Stimulated activated CD4-positive, alpha-beta T cell treated with anti-CD3 and anti-CD28 coated beads, Interleukin-2, amount 100 ng/mL, for 48 hours (primary cell): ENCODE data around the gene AEBP2.
"Not testable (repeated sequence)": the region's sequence is repeated elsewhere in the genome, so short reads cannot be mapped to it uniquely, and the experiment has no call there.

Experiments
- DNase-seq, 2 donors: peaks; one replicate each; pipeline ENCODE4 v3.0.0-alpha.2; 2020

Gene AEBP2

DNA sequence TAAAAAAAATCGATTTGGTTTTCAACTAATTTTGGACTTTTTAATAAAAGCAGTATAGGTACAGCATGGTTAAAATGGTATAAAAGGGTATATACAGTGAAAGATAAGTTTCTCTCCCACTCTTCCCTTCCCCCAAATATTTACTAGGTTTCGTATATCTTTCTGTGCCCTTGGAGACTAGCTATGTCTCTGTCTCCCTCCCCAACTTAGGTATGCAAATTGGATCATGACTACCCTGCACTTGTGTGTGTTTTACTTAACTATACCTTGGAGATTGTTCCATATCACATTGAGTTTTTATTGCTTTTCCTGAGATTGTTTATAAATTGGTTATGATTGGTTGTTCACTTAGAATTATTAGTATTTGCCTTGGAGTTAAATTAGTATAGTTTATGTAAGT is 19.4 kb downstream of the AEBP2 start:
- DNase-seq: no peak

DNA sequence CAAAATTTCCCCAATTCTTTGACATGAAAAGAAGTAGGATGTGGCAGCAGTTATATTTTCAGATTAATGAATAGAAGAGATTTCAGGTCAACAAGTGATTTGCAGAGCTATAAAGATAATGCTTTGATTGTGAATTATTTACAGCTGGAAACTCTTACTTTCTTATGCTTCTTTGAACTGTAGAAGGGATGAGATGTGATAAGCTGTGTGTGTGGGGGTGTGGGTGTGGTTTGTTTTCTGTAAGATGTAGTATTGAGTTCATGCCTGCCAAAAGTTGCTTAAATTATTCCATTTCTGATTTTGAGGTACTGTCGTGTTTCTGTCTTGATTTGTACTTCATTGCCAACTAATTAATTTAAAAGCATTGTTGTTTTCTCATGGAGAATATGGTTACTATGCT is 22.7 kb downstream of the AEBP2 start:
- no peak for DNase-seq

DNA sequence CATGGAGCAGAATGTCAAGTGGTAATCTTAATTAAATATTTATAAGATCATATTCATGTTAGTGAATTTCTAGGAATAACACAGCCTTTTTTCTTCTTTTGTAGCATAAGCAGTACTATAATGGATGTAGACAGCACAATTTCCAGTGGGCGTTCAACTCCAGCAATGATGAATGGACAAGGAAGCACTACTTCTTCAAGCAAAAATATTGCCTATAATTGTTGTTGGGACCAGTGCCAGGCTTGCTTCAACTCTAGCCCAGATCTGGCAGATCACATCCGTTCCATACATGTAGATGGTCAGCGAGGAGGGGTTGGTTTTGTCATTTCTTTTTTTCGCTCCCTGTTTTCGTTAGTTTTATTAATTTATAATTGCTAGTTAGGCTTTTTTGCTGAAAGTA is 23.1 kb downstream of the AEBP2 start:
- DNase-seq: no peak

GRCh38 chr12:19464192-19464580 is 24.9 kb downstream of the AEBP2 start:
- no peak for DNase-seq

DNA sequence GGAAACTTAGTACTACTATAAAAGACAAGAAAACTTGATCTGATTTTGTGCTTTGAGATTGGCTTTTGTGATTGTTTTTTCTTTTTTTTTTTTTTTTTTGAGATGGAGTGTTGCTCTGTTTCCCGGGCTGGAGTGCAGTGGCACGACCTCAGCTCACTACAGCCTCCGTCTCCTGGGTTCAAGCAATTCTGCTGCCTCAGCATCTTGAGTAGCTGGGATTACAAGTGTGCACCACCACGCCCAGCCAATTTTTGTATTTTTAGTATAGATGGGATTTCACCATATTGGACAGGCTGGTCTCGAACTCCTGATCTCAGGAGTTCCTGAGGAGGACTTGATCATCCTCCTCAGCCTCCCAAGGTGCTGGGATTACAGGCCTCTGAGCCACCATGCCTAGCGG is 26.4 kb downstream of the AEBP2 start:
- DNase-seq: no peak

- DNase-seq: no peak
Measured at GRCh38 chr12:19474147-19474546, 34.9 kb downstream of the AEBP2 start.

- not testable (repeated sequence) for DNase-seq
Measured at GRCh38 chr12:19475884-19476505, 36.7 kb downstream of the AEBP2 start.

- no peak for DNase-seq
Measured at GRCh38 chr12:19477071-19477470, 37.8 kb downstream of the AEBP2 start.

DNA sequence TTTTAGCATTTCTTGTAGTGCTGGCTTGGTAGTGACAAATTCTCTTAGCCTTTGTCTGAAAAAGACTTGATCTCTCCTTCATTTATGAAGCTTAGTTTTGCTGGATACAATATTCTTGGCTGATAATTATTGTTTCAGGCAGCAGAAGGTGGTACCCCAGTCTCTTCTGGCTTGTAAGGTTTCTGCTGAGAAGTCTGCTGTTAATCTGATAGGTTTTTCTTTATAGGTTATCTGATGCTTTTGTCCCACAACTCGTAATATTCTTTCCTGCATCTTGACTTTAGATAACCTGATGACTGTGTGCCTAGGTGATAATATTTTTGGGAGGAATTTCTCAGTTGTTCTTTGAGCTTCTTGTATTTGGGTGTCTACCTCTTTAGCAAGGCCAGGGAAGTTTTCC is 41.2 kb downstream of the AEBP2 start:
- no peak for DNase-seq

- DNase-seq: no peak
Measured at GRCh38 chr12:19482036-19482435, 42.7 kb downstream of the AEBP2 start.

DNA sequence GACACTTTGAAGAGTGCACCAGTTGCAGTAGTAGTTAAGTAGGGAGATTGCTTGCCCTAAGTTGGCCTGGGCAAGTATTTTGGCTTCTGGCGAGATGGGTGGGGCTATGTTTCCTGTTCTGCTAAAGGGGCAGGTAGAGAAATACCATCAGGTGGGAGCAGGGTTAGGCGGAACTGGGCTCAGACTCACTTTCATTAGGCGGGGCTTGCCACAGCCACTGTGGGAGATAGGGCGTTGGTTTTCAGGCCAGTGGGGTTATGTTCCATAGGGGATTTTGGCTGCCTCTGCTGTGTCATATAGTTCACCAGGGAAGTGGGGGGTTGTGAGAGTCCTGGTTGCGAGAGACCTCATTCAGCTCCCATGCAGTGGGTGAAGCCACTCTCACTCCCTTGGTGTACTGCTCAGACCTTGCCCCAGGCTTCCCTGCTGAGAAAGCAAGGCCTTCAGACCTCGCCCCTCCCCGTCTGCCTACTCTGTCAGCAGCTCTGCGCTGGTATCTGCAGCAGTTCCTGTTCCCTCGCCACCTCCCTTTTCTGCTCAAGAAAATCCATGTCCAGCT is 43.3 kb downstream of the AEBP2 start:
- peak; percentile 37 to 55 for DNase-seq

DNA sequence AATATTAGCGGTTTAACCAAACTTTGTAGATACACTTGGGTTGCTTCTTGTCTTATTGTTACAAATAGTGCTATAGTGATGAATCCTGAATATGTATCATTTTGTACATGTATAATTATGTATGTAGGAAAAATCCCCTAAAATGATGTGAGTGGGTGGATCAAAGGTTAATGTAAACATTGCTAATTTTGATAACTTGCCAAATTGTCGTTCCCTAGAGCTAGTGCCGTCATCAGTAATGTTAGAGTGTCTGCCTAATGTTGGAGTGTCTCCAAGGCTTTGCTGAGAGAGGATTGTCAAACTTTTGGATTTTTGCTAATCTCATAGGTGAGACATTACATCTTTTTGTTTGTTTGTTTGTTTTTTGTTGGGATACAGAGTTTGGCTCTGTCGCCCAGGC is 44.4 kb downstream of the AEBP2 start:
- no peak for DNase-seq

DNA sequence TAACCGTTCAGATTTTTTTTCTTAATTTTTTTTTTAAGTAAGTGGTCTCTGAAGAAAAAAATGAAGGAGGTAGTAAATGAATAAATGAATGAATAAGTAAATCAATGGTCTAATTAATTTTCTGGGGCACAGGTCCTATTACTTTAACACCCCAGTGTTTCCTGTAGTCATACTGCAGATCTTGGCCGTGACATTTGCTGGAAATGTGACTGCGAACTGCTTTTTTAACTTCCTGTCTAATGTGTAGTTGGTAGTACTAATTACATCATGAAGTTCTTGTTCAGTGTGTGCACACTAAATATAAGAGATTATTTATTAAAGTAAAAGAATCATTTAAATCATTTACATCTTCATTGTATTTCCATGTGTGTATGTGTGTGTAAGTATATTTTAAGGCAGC is 45.4 kb downstream of the AEBP2 start:
- DNase-seq: no peak

- DNase-seq: no peak
Measured at GRCh38 chr12:19485240-19485639, 45.9 kb downstream of the AEBP2 start.

DNA sequence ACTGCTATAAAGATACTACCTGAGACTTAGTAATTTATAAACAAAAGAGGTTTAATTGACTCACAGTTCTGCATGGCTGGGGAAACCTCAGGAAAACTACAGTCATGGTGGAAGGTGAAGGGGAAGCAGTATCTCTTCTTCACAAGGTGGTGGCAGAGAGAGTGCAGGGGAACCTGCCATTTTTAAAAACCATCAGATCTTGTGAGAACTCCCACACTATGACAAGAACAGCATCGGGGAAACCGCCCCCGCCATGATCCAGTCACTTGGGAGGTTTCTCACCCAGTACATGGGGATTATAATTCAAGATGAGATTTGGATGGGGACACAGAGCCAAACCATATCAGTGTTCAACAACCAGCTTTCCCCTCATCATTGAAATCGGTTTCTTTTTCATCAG is 49.9 kb downstream of the AEBP2 start:
- DNase-seq: peak in 1 of 2 donors; percentile 9

GRCh38 chr12:19490908-19491307 is 51.6 kb downstream of the AEBP2 start:
- no peak for DNase-seq

- DNase-seq: no peak
Measured at GRCh38 chr12:19491863-19492262, 52.6 kb downstream of the AEBP2 start.

DNA sequence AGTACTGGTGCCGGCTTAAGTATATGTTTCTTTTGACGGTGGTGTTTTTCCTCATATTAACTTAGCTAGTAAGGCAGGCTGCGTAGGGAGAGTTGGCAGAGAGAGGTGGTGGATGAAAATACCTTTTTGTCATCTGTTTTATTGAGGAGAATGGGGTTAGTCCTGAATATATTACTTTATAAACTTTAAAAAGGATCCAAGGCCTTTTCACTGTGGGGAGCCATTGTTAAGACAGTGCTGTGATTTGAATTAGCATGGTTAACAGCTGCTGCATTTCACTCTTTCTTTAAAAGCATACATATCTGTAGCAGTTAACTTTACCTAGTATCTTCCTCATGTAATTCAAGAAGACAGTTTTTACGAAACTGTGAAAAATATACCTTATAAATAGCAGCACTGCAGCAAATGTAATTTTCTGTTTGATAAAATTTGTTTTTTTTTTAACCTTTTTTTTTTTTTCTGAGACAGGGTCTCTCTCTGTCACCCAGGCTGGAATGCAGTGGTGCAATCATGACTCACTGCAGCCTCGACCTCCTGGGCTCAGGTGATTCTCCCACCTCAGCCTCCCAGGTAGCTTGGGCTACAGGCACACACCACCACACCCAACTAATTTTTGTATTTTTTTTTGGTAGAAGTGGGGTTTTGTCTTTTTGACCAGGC is 57.1 kb downstream of the AEBP2 start:
- no peak for DNase-seq

DNA sequence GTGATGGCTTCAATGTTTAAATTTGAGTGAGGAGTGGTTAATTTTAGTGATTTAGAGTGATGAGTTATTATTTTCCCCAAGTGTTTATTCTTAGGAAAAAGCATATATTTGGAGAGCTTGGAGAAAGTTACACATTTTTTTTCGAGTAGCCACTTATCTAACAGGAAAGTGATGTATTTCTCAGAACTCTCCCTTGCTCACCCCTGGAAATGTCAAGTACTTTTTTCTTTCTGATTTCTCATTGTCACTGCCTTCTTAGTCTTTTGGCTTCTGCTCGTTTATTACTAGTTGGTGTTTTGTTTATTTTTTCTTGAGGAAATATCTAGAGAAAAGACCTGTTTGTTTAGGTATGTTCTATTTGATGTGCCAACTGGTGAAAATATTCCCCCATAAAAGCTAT is 58.8 kb downstream of the AEBP2 start:
- DNase-seq: no peak

DNA sequence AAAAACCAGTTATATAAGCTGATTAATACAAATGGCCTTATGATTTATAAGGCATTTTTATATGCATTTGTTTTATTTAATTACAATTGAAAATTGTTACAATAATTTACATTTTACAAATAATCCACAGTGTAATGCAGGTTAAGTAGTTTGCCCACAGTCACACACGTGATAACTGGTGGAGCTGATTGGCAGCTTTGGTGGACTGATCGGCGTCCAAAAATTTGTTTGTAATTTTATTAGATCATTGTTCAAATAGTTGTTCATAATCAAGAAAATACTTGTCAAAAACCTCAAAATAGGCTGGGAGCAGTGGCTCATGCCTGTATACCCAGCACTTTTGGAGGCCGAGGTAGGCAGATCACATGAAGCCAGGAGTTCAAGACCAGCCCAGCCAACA is 59.7 kb downstream of the AEBP2 start:
- DNase-seq: no peak

DNA sequence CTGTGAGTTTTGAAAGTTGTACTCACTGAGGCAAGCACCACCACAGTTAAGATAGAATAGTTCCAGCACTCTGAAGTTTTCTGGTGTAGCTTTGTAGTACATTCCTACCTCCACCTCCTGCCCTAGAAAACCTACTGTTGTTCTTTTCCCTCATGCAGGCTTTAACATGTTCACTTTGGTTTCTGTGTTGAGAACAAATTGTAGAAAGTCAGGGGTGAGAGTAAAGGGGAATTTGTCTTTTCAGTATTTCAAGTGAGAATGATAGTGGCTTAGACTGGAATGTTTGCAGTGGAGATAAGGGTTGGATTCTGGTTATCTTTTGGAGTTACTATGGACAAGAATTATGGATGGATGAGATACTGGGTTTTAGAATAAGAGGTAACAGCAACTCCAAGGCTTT is 67.2 kb downstream of the AEBP2 start:
- DNase-seq: no peak

DNA sequence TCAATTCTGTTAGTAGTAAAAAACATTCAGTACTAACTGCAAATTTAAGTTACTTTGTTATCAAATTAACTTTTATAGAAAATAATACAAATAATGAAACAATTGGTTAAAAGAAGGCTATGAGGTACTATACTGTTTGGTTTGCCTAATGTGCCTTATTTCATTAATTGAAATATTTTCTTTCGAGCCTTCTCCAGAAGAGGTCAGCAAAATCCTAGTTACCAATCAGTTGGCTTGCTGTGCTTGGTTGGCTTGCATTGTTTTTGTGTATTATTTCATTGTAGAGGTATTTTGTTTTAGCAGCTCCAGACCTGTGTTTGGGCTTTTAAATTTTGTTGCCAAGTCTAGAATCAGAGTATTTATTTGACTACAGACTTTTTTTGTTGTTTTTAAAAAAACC is 68.5 kb downstream of the AEBP2 start:
- no peak for DNase-seq

DNA sequence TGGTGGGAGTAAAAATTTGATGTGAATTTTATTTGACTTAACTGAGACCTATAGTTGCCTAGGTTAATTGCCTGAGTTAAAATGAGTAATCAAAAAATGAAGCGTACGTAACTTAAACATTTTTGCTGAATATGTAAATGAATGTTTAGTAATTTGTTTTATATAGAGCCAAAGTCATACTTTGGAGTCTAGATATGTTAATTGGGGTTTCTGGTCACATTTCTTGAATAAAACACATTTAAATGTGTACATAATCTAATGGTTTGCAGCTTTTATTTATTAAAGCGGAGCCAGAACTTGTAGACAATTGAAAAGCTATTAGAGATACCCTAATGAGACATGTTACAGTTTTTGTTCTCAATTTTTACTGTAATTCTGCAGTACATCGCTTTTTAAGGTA is 71.2 kb downstream of the AEBP2 start:
- no peak for DNase-seq

- no peak for DNase-seq
Measured at GRCh38 chr12:19515179-19515578, 75.9 kb downstream of the AEBP2 start.

DNA sequence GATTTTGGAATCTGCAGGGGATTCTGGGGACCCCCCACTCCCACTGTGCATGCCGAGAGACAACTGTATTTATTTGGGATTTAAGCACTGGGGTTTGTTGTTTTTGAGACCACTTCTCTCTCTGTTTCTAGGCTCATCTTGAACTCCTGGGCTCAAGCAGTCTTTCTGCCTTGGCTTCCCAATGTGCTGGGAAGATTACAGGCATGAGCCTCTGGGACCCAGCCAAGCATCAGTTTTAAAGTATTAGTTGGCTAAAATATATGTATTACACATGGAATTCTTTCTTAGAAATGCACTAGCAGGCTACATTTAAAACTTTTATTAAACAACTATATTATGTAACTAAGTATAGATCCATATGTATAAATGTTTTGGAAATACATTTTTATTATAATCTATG is 78.3 kb downstream of the AEBP2 start:
- DNase-seq: no peak
